G401 (cell line): ENCODE data around the gene CARD14. TPM values are rescaled to one million over a fixed set of nuclear protein-coding genes. Genes with fewer than 3 reads are reported as not detected.

ENCODE experiments used
- total RNA-seq: library from RNA; depleted of rRNA; stranded (reverse); fragments of >200 nt; shearing (Covaris generic); gene quantifications from 2 replicates; pipeline ENCODE4 v1.2.3, GENCODE V29; 2014; rRNA removed

The CARD14 gene
- total RNA-seq, 1 experiment from 2014 or later, result 0.44 TPM

Other genes with a start within 250 kb of the CARD14 start
- gene TBC1D16, start 134.2 kb upstream of the CARD14 start, total RNA-seq, result 9.6 and 21.7 TPM in 2 replicates
- gene CCDC40, start 133.4 kb upstream of the CARD14 start, total RNA-seq, result 13.7 and 14.4 TPM in 2 replicates
- gene GAA, start 68.4 kb upstream of the CARD14 start, total RNA-seq, result 41.7 and 43.5 TPM in 2 replicates
- gene EIF4A3, start 22.9 kb upstream of the CARD14 start, total RNA-seq, result 239 and 247 TPM in 2 replicates
- 19.8 and 31.7 TPM in 2 replicates for gene SGSH, start 50.3 kb downstream of the CARD14 start, total RNA-seq
- gene SLC26A11, start 50.4 kb downstream of the CARD14 start, total RNA-seq, result 16.7 and 19.0 TPM in 2 replicates
- gene RNF213, start 90.8 kb downstream of the CARD14 start, total RNA-seq, result 12.9 and 15.2 TPM in 2 replicates
- 28.1 and 30.7 TPM in 2 replicates for gene ENDOV, start 245.1 kb downstream of the CARD14 start, total RNA-seq